Chondrocyte (in vitro differentiated cells): ENCODE results near the gene IDNK. TPM values are rescaled to one million over a fixed set of nuclear protein-coding genes. Genes with fewer than 3 reads are reported as not detected.

Source experiments
- DNase-seq: peaks from one replicate; pipeline ENCODE4 v3.0.0; 2021; ENCODE audit warnings: mixed read lengths, low spot score
- H3K27ac Mint-ChIP-seq: one replicate; pipeline ENCODE4 v1.8.0; 2021; ENCODE audit warnings: mild to moderate bottlenecking, moderate library complexity, mixed read lengths; ENCODE audit not compliant: unreplicated experiment
- H3K27me3 Mint-ChIP-seq: 2 replicates; pipeline ENCODE4 v1.8.0; 2021; ENCODE audit warnings: low read depth, mixed read lengths
- H3K36me3 Mint-ChIP-seq: 2 replicates; pipeline ENCODE4 v1.8.0; 2021; ENCODE audit warnings: low read depth, mixed read lengths
- H3K4me1 Mint-ChIP-seq: 2 replicates; pipeline ENCODE4 v1.8.0; 2021; ENCODE audit warnings: low read depth, mild to moderate bottlenecking, mixed read lengths
- H3K4me3 Mint-ChIP-seq: one replicate; pipeline ENCODE4 v1.8.0; 2021; ENCODE audit warnings: mild to moderate bottlenecking, moderate library complexity, mixed read lengths; ENCODE audit not compliant: unreplicated experiment
- H3K9me3 Mint-ChIP-seq: 2 replicates; pipeline ENCODE4 v1.8.0; 2021; ENCODE audit warnings: low read depth, mixed read lengths
- CTCF ChIP-seq: fragments of 200-600 bp; sonication (generic); IDR thresholded peaks from 2 replicates; pipeline ENCODE4 v1.5.0; 2021; ENCODE audit warnings: antibody characterized with exemption, mild to moderate bottlenecking, moderate library complexity
- total RNA-seq: library from RNA; stranded (reverse); gene quantifications from 3 replicates; pipeline ENCODE4 v1.2.1, GENCODE V29; 2021

Gene IDNK
- total RNA-seq, 1 donor from 2014 or later, result 2.3 TPM

GRCh38 chr9:83617299-83617698 lies 5.6 kb upstream of the IDNK start:
- Mint-ChIP-seq H3K4me3 (no peak overlapping the region), H3K27me3 (no peaks in the 10 kb centered on the region), H3K9me3 (peaks cover 3% of the 10 kb centered on the region)

GRCh38 chr9:83620841-83621636 lies 1.9 kb upstream of the IDNK start:
- peak; percentile 83 for TF ChIP-seq CTCF
- Mint-ChIP-seq H3K27ac (no peak overlapping the region), H3K27me3 (no peaks in the 10 kb centered on the region), H3K4me3 (peak overlapping the region; percentile 10), H3K4me1 (peaks cover 18% of the 10 kb centered on the region), H3K36me3 (no peaks in the 10 kb centered on the region), H3K9me3 (no peaks in the 10 kb centered on the region)
- no peak for DNase-seq

More at GRCh38 chr9:83617299-83617698, 5.6 kb upstream of the IDNK start:
- TF ChIP-seq CTCF, result no peak
- Mint-ChIP-seq H3K27ac (no peak overlapping the region), H3K4me1 (peaks cover 3% of the 10 kb centered on the region), H3K36me3 (no peaks in the 10 kb centered on the region)
- DNase-seq, result no peak

- H3K9me3 Mint-ChIP-seq, result no peaks in the 10 kb centered on the region
- H3K27ac Mint-ChIP-seq, result peak overlapping the region; percentile 78
- H3K4me3 Mint-ChIP-seq, result peak overlapping the region; percentile 86
- H3K4me1 Mint-ChIP-seq, result peaks cover 18% of the 10 kb centered on the region
- H3K27me3 Mint-ChIP-seq, result no peaks in the 10 kb centered on the region
- TF ChIP-seq CTCF, result no peak
- no peaks in the 10 kb centered on the region for H3K36me3 Mint-ChIP-seq
- DNase-seq, result no peak
Measured at GRCh38 chr9:83622433-83622938, 457 bp upstream of the IDNK start.

GRCh38 chr9:83623679-83624076 lies 735 bp downstream of the IDNK start:
- H3K4me1 Mint-ChIP-seq, result peaks cover 18% of the 10 kb centered on the region
- peaks cover 2% of the 10 kb centered on the region for H3K36me3 Mint-ChIP-seq
- H3K27ac Mint-ChIP-seq, result peak overlapping the region; percentile 82
- peak overlapping the region; percentile 86 for H3K4me3 Mint-ChIP-seq
- H3K9me3 Mint-ChIP-seq, result no peaks in the 10 kb centered on the region
- no peak for TF ChIP-seq CTCF
- DNase-seq, result no peak
- H3K27me3 Mint-ChIP-seq, result no peaks in the 10 kb centered on the region

- Mint-ChIP-seq H3K27ac (no peak overlapping the region), H3K9me3 (no peaks in the 10 kb centered on the region), H3K4me3 (no peak overlapping the region), H3K27me3 (no peaks in the 10 kb centered on the region), H3K36me3 (peaks cover 2% of the 10 kb centered on the region), H3K4me1 (peaks cover 18% of the 10 kb centered on the region)
- DNase-seq, result no peak
- TF ChIP-seq CTCF, result no peak
Measured at GRCh38 chr9:83625178-83625577, 2.2 kb downstream of the IDNK start.
